RWPE2 (cell line): ENCODE measurements around the gene PITRM1.

Source experiments
- ATAC-seq: fragments of 200-7000 bp; cut with Tn5 transposase; 3 replicates; pipeline ENCODE4 v1.9.1; 2021; ENCODE audit warnings: low read depth
- DNase-seq: peaks from one replicate; pipeline ENCODE4 v3.0.0-alpha.2; 2020; ENCODE audit warnings: low spot score
- H3K27ac ChIP-seq: fragments of 450-650 bp; 2 replicates; pipeline ENCODE4 v1.5.1; 2017; ENCODE audit warnings: mild to moderate bottlenecking; ENCODE audit not compliant: poor library complexity, severe bottlenecking
- H3K27me3 ChIP-seq: fragments of 250-450 bp; sonication (Bioruptor Pico); 2 replicates; pipeline ENCODE4 v1.5.1; 2021; ENCODE audit warnings: mild to moderate bottlenecking, moderate library complexity; ENCODE audit not compliant: insufficient read depth, poor library complexity, severe bottlenecking
- H3K36me3 ChIP-seq: fragments of 250-450 bp; sonication (Bioruptor Pico); 2 replicates; pipeline ENCODE4 v1.5.1; 2020; ENCODE audit warnings: low read depth, mild to moderate bottlenecking, moderate library complexity
- H3K4me1 ChIP-seq: fragments of 250-450 bp; sonication (Bioruptor Pico); 2 replicates; pipeline ENCODE4 v1.5.1; 2021; ENCODE audit warnings: mild to moderate bottlenecking, moderate library complexity; ENCODE audit not compliant: insufficient read depth, poor library complexity, severe bottlenecking
- H3K4me3 ChIP-seq: fragments of 250-450 bp; sonication (Bioruptor Pico); 2 replicates; pipeline ENCODE4 v1.5.1; 2021; ENCODE audit warnings: mild to moderate bottlenecking, moderate library complexity; ENCODE audit not compliant: severe bottlenecking
- H3K9me3 ChIP-seq: fragments of 250-450 bp; sonication (Bioruptor Pico); 2 replicates; pipeline ENCODE4 v1.5.1; 2021; ENCODE audit warnings: mild to moderate bottlenecking, moderate library complexity; ENCODE audit not compliant: severe bottlenecking
- CTCF ChIP-seq: fragments of 450-650 bp; IDR thresholded peaks from one replicate; pipeline ENCODE4 v1.5.1; 2017; ENCODE audit warnings: mild to moderate bottlenecking, moderate library complexity; ENCODE audit not compliant: poor library complexity, severe bottlenecking

PITRM1 gene

GRCh38 chr10:3217301-3217700 lies 44.7 kb upstream of the PITRM1 start:
- no peak overlapping the region for H3K27ac ChIP-seq
- DNase-seq (no peak), ATAC-seq (peak; percentile 63; the same call in 2 of the 3 replicates)
- no peaks in the 10 kb centered on the region for H3K9me3 ChIP-seq
- no peak overlapping the region for H3K4me3 ChIP-seq
- no peak for TF ChIP-seq CTCF
- no peaks in the 10 kb centered on the region for H3K27me3 ChIP-seq
- H3K36me3 ChIP-seq: no peaks in the 10 kb centered on the region
- H3K4me1 ChIP-seq: peaks cover 8% of the 10 kb centered on the region

GRCh38 chr10:3215153-3215775 lies 42.7 kb upstream of the PITRM1 start:
- Histone ChIP-seq H3K27me3 (no peaks in the 10 kb centered on the region), H3K27ac (no peak overlapping the region), H3K9me3 (no peaks in the 10 kb centered on the region), H3K4me3 (no peak overlapping the region), H3K4me1 (peaks cover 4% of the 10 kb centered on the region), H3K36me3 (no peaks in the 10 kb centered on the region)
- TF ChIP-seq CTCF: no peak
- no peak for ATAC-seq
- no peak for DNase-seq

- Histone ChIP-seq H3K27me3 (no peaks in the 10 kb centered on the region), H3K4me1 (peaks cover 4% of the 10 kb centered on the region), H3K4me3 (no peak overlapping the region), H3K27ac (no peak overlapping the region), H3K36me3 (no peaks in the 10 kb centered on the region), H3K9me3 (no peaks in the 10 kb centered on the region)
- DNase-seq (no peak), ATAC-seq (no peak)
- TF ChIP-seq CTCF: no peak
Measured at GRCh38 chr10:3213758-3214515, 41.4 kb upstream of the PITRM1 start.

- Histone ChIP-seq H3K36me3 (no peaks in the 10 kb centered on the region), H3K4me1 (peaks cover 4% of the 10 kb centered on the region), H3K4me3 (no peak overlapping the region), H3K27me3 (no peaks in the 10 kb centered on the region), H3K9me3 (no peaks in the 10 kb centered on the region), H3K27ac (no peak overlapping the region)
- no peak for TF ChIP-seq CTCF
- DNase-seq: no peak
- ATAC-seq: no peak
Measured at GRCh38 chr10:3213208-3213607, 40.6 kb upstream of the PITRM1 start.
